Astrocyte of the hippocampus (primary cell): Measurements from ENCODE around the gene ALKBH7.

Experiments used
- DNase-seq: peaks from one replicate; pipeline ENCODE4 v3.0.0; 2011; ENCODE audit warnings: low read depth, low spot score

Gene ALKBH7

GRCh38 chr19:6364353-6364752, 8.2 kb upstream of the ALKBH7 start:
- no peak for DNase-seq

- peak; percentile 99 for DNase-seq
Measured at GRCh38 chr19:6373096-6373812, 660 bp downstream of the ALKBH7 start.

GRCh38 chr19:6373813-6374108, 1.2 kb downstream of the ALKBH7 start:
- DNase-seq = no peak

GRCh38 chr19:6374161-6374709, 1.6 kb downstream of the ALKBH7 start:
- no peak for DNase-seq

GRCh38 chr19:6374711-6375410, 2.3 kb downstream of the ALKBH7 start:
- DNase-seq = no peak

- DNase-seq = no peak
Measured at GRCh38 chr19:6375411-6376010, 2.9 kb downstream of the ALKBH7 start, which contains the start of gene PSPN. Gene PSPN (minus strand): TSS chr19:6375933. CDS start chr19:6375849, 84 bp downstream.

GRCh38 chr19:6376512-6377190, 4.1 kb downstream of the ALKBH7 start:
- DNase-seq = no peak

GRCh38 chr19:6378041-6378440, 5.4 kb downstream of the ALKBH7 start:
- peak; percentile 90 for DNase-seq

- DNase-seq = no peak
Measured at GRCh38 chr19:6378486-6378885, 5.9 kb downstream of the ALKBH7 start.

- no peak for DNase-seq
Measured at GRCh38 chr19:6379744-6380143, 7.2 kb downstream of the ALKBH7 start.

GRCh38 chr19:6381030-6381750, 8.6 kb downstream of the ALKBH7 start:
- no peak for DNase-seq

GRCh38 chr19:6383188-6383587, 10.6 kb downstream of the ALKBH7 start:
- DNase-seq = no peak

GRCh38 chr19:6384381-6384780, 11.8 kb downstream of the ALKBH7 start:
- no peak for DNase-seq

GRCh38 chr19:6387372-6387771, 14.8 kb downstream of the ALKBH7 start:
- DNase-seq = no peak

GRCh38 chr19:6392221-6393073, 19.9 kb downstream of the ALKBH7 start:
- no peak for DNase-seq

- DNase-seq = peak; percentile 98
Measured at GRCh38 chr19:6393074-6393982, 20.7 kb downstream of the ALKBH7 start, which contains the start of gene GTF2F1. Gene GTF2F1 (minus strand): TSS chr19:6393164. CDS start chr19:6392995, 169 bp downstream.

- no peak for DNase-seq
Measured at GRCh38 chr19:6393983-6394412, 21.4 kb downstream of the ALKBH7 start.

GRCh38 chr19:6394831-6395230, 22.2 kb downstream of the ALKBH7 start:
- no peak for DNase-seq

- DNase-seq = no peak
Measured at GRCh38 chr19:6396305-6396704, 23.7 kb downstream of the ALKBH7 start.
